Raji (cell line): ENCODE data around the gene EIF4H.

Experiments used
- POLR2A ChIP-seq: IDR thresholded peaks from 2 replicates; pipeline ENCODE4 v1.6.1; 2011; ENCODE audit warnings: low read depth, low read length, control low read depth; ENCODE audit not compliant: insufficient read depth

The EIF4H gene

GRCh38 chr7:74233655-74234285 is 59.6 kb downstream of the EIF4H start:
- no peak for TF ChIP-seq POLR2A

- TF ChIP-seq POLR2A = no peak
These were observed 61.5 kb downstream of the EIF4H start for GRCh38 chr7:74235518-74236268.

GRCh38 chr7:74236284-74236683 is 62.1 kb downstream of the EIF4H start:
- TF ChIP-seq POLR2A = no peak

GRCh38 chr7:74240482-74240881 is 66.3 kb downstream of the EIF4H start:
- TF ChIP-seq POLR2A = no peak

- no peak for TF ChIP-seq POLR2A
These were observed 67.9 kb downstream of the EIF4H start for GRCh38 chr7:74242122-74242443.

- no peak for TF ChIP-seq POLR2A
These were observed 72.3 kb downstream of the EIF4H start for GRCh38 chr7:74246497-74246896.
